ENCODE measurements around the gene NDRG3. TPM values are rescaled to one million over a fixed set of nuclear protein-coding genes. Genes with fewer than 3 reads are reported as not detected.

The NDRG3 gene
- total and polyA plus RNA-seq, 2 donors (not counting 3 experiments of a cell fraction or from before 2014, with no cell fraction given) = 25.7 to 27.7 TPM

DNA sequence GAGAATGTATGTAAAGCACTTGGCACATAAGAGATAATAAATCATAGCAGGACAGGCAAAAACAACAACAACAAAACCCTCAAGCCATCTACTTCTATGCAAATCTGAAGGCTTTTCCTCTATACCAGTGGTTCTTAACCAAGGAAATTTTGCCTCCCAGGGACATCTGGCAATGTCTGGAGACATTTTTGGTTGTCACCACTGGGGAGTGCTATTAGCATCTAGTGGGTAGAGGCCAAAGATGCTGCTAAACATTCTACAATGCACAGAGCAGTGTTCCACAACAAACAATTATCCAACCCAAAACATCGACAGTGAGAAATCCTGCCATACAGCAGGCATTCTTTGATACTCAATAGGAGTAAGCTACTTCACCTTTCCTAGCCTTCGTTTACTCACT is 28.2 kb downstream of the NDRG3 start:
- ChIA-PET CTCF (interaction anchor here (0.7 to 2.7 kb wide), 7 partner anchors 12 to 169 kb away, joined by 3 to 14 read pairs (median 4); partner anchors contain the start of gene DSN1), POLR2A (no interaction called here)
- Histone ChIP-seq H3K9ac (replicated peaks; ENCODE audit: extremely low read depth, insufficient read depth, low read length) (no peak overlapping the region), H3K27me3 (ENCODE audit: control insufficient read depth in 2 of 2, insufficient read depth in 2 of 2, low read length in 2 of 2) (no peaks in the 10 kb centered on the region), H3K27ac (ENCODE audit: insufficient read depth, low read depth, low read length) (no peak overlapping the region), H3K36me3 (ENCODE audit: control insufficient read depth in 2 of 2, extremely low read depth in 1 of 2, insufficient read depth in 2 of 2, low read length in 2 of 2) (peaks cover 0 to 2% of the 10 kb centered on the region in 2 experiments), H3K4me3 (replicated peaks in 1 of 3; ENCODE audit: insufficient read depth in 1 of 3, low read depth in 1 of 3, low read length in 3 of 3) (no peak overlapping the region), H4K20me1 (replicated peaks; ENCODE audit: control insufficient read depth, extremely low read depth, insufficient read depth, low read length) (no peaks in the 10 kb centered on the region), H3K4me2 (ENCODE audit: insufficient read depth, low read length) (no peak overlapping the region), H3K9me1 (replicated peaks; ENCODE audit: control insufficient read depth, extremely low read depth, insufficient read depth, low read length) (no peaks in the 10 kb centered on the region), H2AFZ (ENCODE audit: low read depth, low read length) (no peak overlapping the region), H3K9me3 (replicated peaks; ENCODE audit: control insufficient read depth, insufficient read depth, low read length) (no peaks in the 10 kb centered on the region), H3K79me2 (ENCODE audit: control insufficient read depth, insufficient read depth, low read length) (no peaks in the 10 kb centered on the region), H3K4me1 (ENCODE audit: control insufficient read depth, extremely low read depth, insufficient read depth, low read length) (no peaks in the 10 kb centered on the region)
- peak; percentile 24 for DNase-seq (ENCODE audit: low read depth, low spot score)
- peak; percentile 59 for FAIRE-seq
- TF ChIP-seq, protein P1, sequence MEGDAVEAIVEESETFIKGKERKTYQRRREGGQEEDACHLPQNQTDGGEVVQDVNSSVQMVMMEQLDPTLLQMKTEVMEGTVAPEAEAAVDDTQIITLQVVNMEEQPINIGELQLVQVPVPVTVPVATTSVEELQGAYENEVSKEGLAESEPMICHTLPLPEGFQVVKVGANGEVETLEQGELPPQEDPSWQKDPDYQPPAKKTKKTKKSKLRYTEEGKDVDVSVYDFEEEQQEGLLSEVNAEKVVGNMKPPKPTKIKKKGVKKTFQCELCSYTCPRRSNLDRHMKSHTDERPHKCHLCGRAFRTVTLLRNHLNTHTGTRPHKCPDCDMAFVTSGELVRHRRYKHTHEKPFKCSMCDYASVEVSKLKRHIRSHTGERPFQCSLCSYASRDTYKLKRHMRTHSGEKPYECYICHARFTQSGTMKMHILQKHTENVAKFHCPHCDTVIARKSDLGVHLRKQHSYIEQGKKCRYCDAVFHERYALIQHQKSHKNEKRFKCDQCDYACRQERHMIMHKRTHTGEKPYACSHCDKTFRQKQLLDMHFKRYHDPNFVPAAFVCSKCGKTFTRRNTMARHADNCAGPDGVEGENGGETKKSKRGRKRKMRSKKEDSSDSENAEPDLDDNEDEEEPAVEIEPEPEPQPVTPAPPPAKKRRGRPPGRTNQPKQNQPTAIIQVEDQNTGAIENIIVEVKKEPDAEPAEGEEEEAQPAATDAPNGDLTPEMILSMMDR (IDR thresholded peaks at IDR 0.05; ENCODE audit: extremely low read depth in 1 of 2, insufficient read depth in 1 of 2, low read depth in 1 of 2, low read length in 2 of 2) = peak in 1 of 2 donors; percentile 18
- no peak for TF ChIP-seq POLR2A (IDR thresholded peaks at IDR 0.05; ENCODE audit: low read depth, low read length)
- intact Hi-C loops (cut with micrococcal nuclease) (no loop called here), dilution Hi-C loops (cut with MboI; ENCODE audit: extremely low pct_ligation_motif_present, low sequenced_read_pairs) (no loop called here)
- no TSS peak for BruUV-seq (replicated peaks)

DNA sequence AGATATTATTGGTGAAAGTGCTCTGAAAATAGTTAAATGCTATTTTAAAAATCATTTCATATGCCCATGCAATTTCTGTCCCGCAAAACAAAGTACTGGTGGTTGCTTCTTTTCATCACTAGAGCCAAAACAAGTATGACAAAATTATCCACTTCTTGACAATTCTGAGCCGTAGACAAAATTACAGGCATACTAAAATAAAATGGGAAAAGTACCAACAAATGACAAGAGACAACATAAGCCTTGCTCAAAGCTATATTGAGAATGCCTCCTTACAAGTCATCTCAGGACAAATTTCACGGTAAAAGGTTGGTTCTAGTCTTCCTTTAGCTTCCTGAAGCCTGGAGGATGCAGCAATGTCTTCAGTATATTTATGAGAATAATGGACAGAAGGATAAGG is 28.9 kb downstream of the NDRG3 start:
- no peak for DNase-seq (ENCODE audit: low read depth, low spot score)
- ChIA-PET CTCF (interaction anchor here (0.7 to 2.7 kb wide), 3 partner anchors 20 to 169 kb away, joined by 3 to 14 read pairs (median 3); no protein-coding TSS in a partner anchor), POLR2A (no interaction called here)
- Histone ChIP-seq H3K4me3 (replicated peaks in 1 of 3; ENCODE audit: insufficient read depth in 1 of 3, low read depth in 1 of 3, low read length in 3 of 3) (no peak overlapping the region), H3K4me1 (ENCODE audit: control insufficient read depth, extremely low read depth, insufficient read depth, low read length) (no peaks in the 10 kb centered on the region), H3K79me2 (ENCODE audit: control insufficient read depth, insufficient read depth, low read length) (no peaks in the 10 kb centered on the region), H4K20me1 (replicated peaks; ENCODE audit: control insufficient read depth, extremely low read depth, insufficient read depth, low read length) (no peaks in the 10 kb centered on the region), H3K4me2 (ENCODE audit: insufficient read depth, low read length) (no peak overlapping the region), H3K27me3 (ENCODE audit: control insufficient read depth in 2 of 2, insufficient read depth in 2 of 2, low read length in 2 of 2) (no peaks in the 10 kb centered on the region), H3K9me1 (replicated peaks; ENCODE audit: control insufficient read depth, extremely low read depth, insufficient read depth, low read length) (no peaks in the 10 kb centered on the region), H3K9ac (replicated peaks; ENCODE audit: extremely low read depth, insufficient read depth, low read length) (no peak overlapping the region), H3K36me3 (ENCODE audit: control insufficient read depth in 2 of 2, extremely low read depth in 1 of 2, insufficient read depth in 2 of 2, low read length in 2 of 2) (peaks cover 0 to 2% of the 10 kb centered on the region in 2 experiments), H2AFZ (ENCODE audit: low read depth, low read length) (no peak overlapping the region), H3K9me3 (replicated peaks; ENCODE audit: control insufficient read depth, insufficient read depth, low read length) (no peaks in the 10 kb centered on the region), H3K27ac (ENCODE audit: insufficient read depth, low read depth, low read length) (no peak overlapping the region)
- dilution Hi-C loops (cut with MboI; ENCODE audit: extremely low pct_ligation_motif_present, low sequenced_read_pairs) (no loop called here), intact Hi-C loops (cut with micrococcal nuclease) (no loop called here)
- FAIRE-seq = no peak
- TF ChIP-seq GATA2 (IDR thresholded peaks at IDR 0.05; ENCODE audit: insufficient read depth, insufficient read length, low read depth, low read length) (no peak), FOS (IDR thresholded peaks at IDR 0.05; ENCODE audit: borderline replicate concordance, insufficient read depth, low read length) (no peak), POLR2A (IDR thresholded peaks at IDR 0.05; ENCODE audit: low read depth, low read length) (no peak), POLR2AphosphoS5 (IDR thresholded peaks at IDR 0.05; ENCODE audit: insufficient read depth, low read depth, low read length) (no peak), JUN (IDR thresholded peaks at IDR 0.05; ENCODE audit: borderline replicate concordance, insufficient read depth, insufficient read length, low read depth) (no peak), EZH2 (IDR thresholded peaks at IDR 0.05; ENCODE audit: borderline replicate concordance, low read depth, low read length, severe bottlenecking) (no peak), MYC (IDR thresholded peaks at IDR 0.05; ENCODE audit: low read depth, low read length) (no peak)
- TF ChIP-seq, protein P1 (IDR thresholded peaks at IDR 0.05; ENCODE audit: extremely low read depth in 1 of 2, insufficient read depth in 1 of 2, low read depth in 1 of 2, low read length in 2 of 2) = no peak
- TF ChIP-seq, protein P2, sequence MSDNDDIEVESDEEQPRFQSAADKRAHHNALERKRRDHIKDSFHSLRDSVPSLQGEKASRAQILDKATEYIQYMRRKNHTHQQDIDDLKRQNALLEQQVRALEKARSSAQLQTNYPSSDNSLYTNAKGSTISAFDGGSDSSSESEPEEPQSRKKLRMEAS (IDR thresholded peaks at IDR 0.05; ENCODE audit: insufficient read depth, insufficient read length) = no peak
- no TSS peak for BruUV-seq (replicated peaks)
